ENCODE data around the gene CFAP53. TPM values are rescaled to one million over a fixed set of nuclear protein-coding genes. Genes with fewer than 3 reads are reported as not detected.

Gene CFAP53
- 1 to 10 TPM in 1 of 6 donors, under 1 TPM in 5; 0.25 to 1.5 (median 0.28) TPM for total RNA-seq
- 1 to 10 TPM; 1.2 to 1.3 TPM for polyA plus RNA-seq

- Histone ChIP-seq H3K9me3 (no peaks in the 10 kb centered on the region), H3K27ac (peak within 1 kb of the TSS in 1 of 4 donors; percentile 29), H3K27me3 (no peaks in the 10 kb centered on the region), H3K4me3 (peak within 1 kb of the TSS; percentile 42 to 66 (median 60)), H3K36me3 (peaks cover 0 to 8% (median 0%) of the 10 kb centered on the region in 3 donors), H3K4me1 (peaks cover 0 to 4% (median 0%) of the 10 kb centered on the region in 3 donors)
- intact Hi-C loops (cut with DNase I): no loop called here
- WGBS, 2 donors: 1% methylated on average over 36 to 37 of the region's 37 CpGs
- TF ChIP-seq CTCF (IDR thresholded peaks at IDR 0.05): no peak
- ATAC-seq (peak; percentile 97 to 99 (median 98)), DNase-seq (peak; percentile 87 to 95 (median 90)), FAIRE-seq (no peak)
Measured at GRCh38 chr18:50266248-50266704, at the start of gene CFAP53. TSS of gene CFAP53 (minus strand) at chr18:50266495. CDS start at chr18:50266404, 91 bp downstream.

GRCh38 chr18:50315100-50315871 is 49.0 kb upstream of the CFAP53 start:
- no peaks in the 10 kb centered on the region for H3K9me3 ChIP-seq
- TF ChIP-seq CTCF (IDR thresholded peaks at IDR 0.05): no peak
- no peak overlapping the region for H3K4me3 ChIP-seq
- H3K27me3 ChIP-seq: no peaks in the 10 kb centered on the region
- H3K27ac ChIP-seq: no peak overlapping the region
- peak in 1 of 4 donors; percentile 41 for ATAC-seq
- no peaks in the 10 kb centered on the region for H3K36me3 ChIP-seq
- DNase-seq: no peak
- WGBS, 2 donors: 55% methylated on average over 5 of the region's 5 CpGs
- intact Hi-C loops (cut with DNase I): no loop called here
- FAIRE-seq: no peak
- H3K4me1 ChIP-seq: no peaks in the 10 kb centered on the region

GRCh38 chr18:50313873-50314460 is 47.7 kb upstream of the CFAP53 start:
- no peaks in the 10 kb centered on the region for H3K4me1 ChIP-seq
- H3K27me3 ChIP-seq: no peaks in the 10 kb centered on the region
- 36 to 48% methylated on average over 2 of the region's 2 CpGs for WGBS, 2 donors
- DNase-seq (no peak), FAIRE-seq (no peak), ATAC-seq (no peak)
- intact Hi-C loops (cut with DNase I): no loop called here
- no peak overlapping the region for H3K4me3 ChIP-seq
- no peak overlapping the region for H3K27ac ChIP-seq
- TF ChIP-seq CTCF (IDR thresholded peaks at IDR 0.05): no peak
- H3K9me3 ChIP-seq: no peaks in the 10 kb centered on the region
- H3K36me3 ChIP-seq: no peaks in the 10 kb centered on the region

- intact Hi-C loops (cut with DNase I): no loop called here
- TF ChIP-seq CTCF (IDR thresholded peaks at IDR 0.05): no peak
- 89 to 92% methylated on average over 2 of the region's 2 CpGs for WGBS, 2 donors
- FAIRE-seq: no peak
- Histone ChIP-seq H3K36me3 (no peaks in the 10 kb centered on the region), H3K4me1 (peaks cover 0 to 4% (median 0%) of the 10 kb centered on the region in 3 donors), H3K9me3 (no peaks in the 10 kb centered on the region), H3K27ac (no peak overlapping the region), H3K4me3 (no peak overlapping the region), H3K27me3 (no peaks in the 10 kb centered on the region)
- no peak for DNase-seq
- no peak for ATAC-seq
Measured at GRCh38 chr18:50313031-50313607, 46.8 kb upstream of the CFAP53 start.
